Breast epithelium (tissue), 3 donors: ENCODE measurements around the gene HERC3.

Experiments used
- CTCF ChIP-seq, 3 donors: fragments of 450-650 bp; IDR thresholded peaks; one replicate each; pipeline ENCODE4 v1.5.1; 2016 to 2017; ENCODE audit warnings: antibody characterized with exemption in 3 of 3, mild to moderate bottlenecking in 3 of 3, moderate library complexity in 3 of 3
- POLR2A ChIP-seq: fragments of 450-650 bp; IDR thresholded peaks from one replicate; pipeline ENCODE4 v1.6.1; 2016; ENCODE audit warnings: antibody characterized with exemption, mild to moderate bottlenecking, moderate library complexity
- POLR2AphosphoS5 ChIP-seq, 3 donors: sonication (generic); formaldehyde crosslinking; IDR thresholded peaks; one replicate each; pipeline ENCODE4 v1.6.1; 2017; ENCODE audit warnings: antibody characterized with exemption in 3 of 3

GRCh38 chr4:88681209-88681608, 88.9 kb downstream of the HERC3 start:
- TF ChIP-seq CTCF (IDR thresholded peaks at IDR 0.05) (no peak), POLR2A (no peak), POLR2AphosphoS5 (IDR thresholded peaks at IDR 0.05) (no peak)
